ENCODE results near the gene PRRC2C.
"Not testable (repeated sequence)": the region's sequence is repeated elsewhere in the genome, so short reads cannot be mapped to it uniquely, and the experiment has no call there.

The PRRC2C gene

DNA sequence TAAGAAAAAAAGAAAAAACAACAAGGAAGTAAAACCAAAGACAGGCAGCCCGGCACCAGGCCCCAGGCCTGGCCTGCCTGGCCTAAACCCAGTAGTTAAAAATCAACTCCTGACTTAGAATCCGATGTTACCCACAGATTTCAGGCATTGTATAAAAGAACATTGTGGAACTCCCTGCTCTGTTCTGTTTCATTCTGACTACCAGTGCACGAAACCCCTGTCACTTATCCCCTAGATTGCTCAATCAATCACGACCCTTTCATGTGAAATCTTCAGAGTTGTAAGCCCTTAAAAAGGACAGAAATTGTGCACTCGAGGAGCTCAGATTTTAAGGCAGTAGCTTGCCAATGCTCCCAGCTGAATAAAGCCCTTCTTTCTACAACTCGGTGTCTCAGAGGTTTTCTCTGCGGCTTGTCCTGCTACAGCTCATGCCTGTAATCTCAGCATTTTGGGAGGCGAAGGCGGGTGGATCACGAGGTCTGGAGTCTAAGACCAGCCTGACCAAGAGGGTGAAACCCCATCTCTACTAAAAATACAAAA, 121.1 kb downstream of the PRRC2C start:
- TF ChIP-seq, protein P1, sequence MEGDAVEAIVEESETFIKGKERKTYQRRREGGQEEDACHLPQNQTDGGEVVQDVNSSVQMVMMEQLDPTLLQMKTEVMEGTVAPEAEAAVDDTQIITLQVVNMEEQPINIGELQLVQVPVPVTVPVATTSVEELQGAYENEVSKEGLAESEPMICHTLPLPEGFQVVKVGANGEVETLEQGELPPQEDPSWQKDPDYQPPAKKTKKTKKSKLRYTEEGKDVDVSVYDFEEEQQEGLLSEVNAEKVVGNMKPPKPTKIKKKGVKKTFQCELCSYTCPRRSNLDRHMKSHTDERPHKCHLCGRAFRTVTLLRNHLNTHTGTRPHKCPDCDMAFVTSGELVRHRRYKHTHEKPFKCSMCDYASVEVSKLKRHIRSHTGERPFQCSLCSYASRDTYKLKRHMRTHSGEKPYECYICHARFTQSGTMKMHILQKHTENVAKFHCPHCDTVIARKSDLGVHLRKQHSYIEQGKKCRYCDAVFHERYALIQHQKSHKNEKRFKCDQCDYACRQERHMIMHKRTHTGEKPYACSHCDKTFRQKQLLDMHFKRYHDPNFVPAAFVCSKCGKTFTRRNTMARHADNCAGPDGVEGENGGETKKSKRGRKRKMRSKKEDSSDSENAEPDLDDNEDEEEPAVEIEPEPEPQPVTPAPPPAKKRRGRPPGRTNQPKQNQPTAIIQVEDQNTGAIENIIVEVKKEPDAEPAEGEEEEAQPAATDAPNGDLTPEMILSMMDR (IDR thresholded peaks at IDR 0.05), result no peak
- no peak overlapping the region for H3K27ac ChIP-seq

DNA sequence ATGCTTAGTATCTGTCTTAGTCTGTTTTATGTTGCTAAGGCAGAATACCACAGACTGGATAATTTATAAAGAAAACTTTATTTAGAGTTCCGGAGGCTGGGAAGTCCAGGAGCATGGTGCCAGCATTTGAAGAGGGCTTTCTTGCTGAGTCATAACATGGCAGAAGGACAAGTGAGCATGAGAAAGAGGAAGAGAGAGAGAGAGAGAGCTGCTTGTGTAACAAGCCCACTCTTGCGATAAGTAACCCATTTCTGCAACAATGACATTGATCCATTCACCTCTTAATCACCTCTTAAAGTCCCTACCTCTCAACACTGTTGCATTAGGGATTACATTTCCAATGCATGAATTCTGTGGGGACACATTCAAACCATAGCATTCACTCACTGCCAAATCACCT, 125.1 kb downstream of the PRRC2C start:
- Histone ChIP-seq H3K36me3 (ENCODE audit: control insufficient read depth, insufficient read depth, low read length) (no peaks in the 10 kb centered on the region), H3K9me3 (ENCODE audit: control insufficient read depth, low read length) (no peaks in the 10 kb centered on the region), H3K27me3 (ENCODE audit: control insufficient read depth, insufficient read depth, low read length) (no peaks in the 10 kb centered on the region), H3K79me2 (no peaks in the 10 kb centered on the region), H2AFZ (no peak overlapping the region), H3K4me1 (no peaks in the 10 kb centered on the region), H3K4me3 (ENCODE audit: low read depth, low read length) (no peak overlapping the region), H3K4me2 (ENCODE audit: low read length) (no peak overlapping the region), H3K9ac (no peak overlapping the region), H3K27ac (no peak overlapping the region)
- TF ChIP-seq, protein P1 (IDR thresholded peaks at IDR 0.05), result no peak

More for the DNA sequence above, 121.1 kb downstream of the PRRC2C start:
- Histone ChIP-seq H3K4me3 (ENCODE audit: low read depth, low read length) (no peak overlapping the region), H3K4me2 (ENCODE audit: low read length) (no peak overlapping the region), H2AFZ (no peak overlapping the region), H3K79me2 (no peaks in the 10 kb centered on the region), H3K27me3 (ENCODE audit: control insufficient read depth, insufficient read depth, low read length) (no peaks in the 10 kb centered on the region), H3K9ac (no peak overlapping the region), H3K4me1 (no peaks in the 10 kb centered on the region), H3K9me3 (ENCODE audit: control insufficient read depth, low read length) (no peaks in the 10 kb centered on the region), H3K36me3 (ENCODE audit: control insufficient read depth, insufficient read depth, low read length) (no peaks in the 10 kb centered on the region)

DNA sequence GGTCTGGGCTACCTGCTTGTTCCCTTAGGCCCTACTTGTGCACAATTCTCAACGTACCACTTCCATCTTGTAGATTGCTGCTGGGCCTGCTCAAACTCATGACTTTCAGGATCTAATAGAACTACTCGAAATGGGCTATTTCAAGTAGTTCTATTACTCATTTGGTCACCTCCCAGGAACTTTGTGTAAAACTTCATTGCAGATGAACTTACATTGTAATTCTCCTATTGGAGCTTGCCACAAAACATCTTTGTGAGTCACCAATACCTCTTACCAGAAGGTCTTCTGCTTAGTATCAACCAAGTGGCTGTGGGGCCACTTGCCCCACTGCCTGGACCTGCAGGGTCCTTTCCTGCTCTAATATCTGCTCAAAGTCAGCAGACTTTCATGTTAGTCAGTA, 126.0 kb downstream of the PRRC2C start:
- Histone ChIP-seq H3K9me3 (ENCODE audit: control insufficient read depth, low read length) (no peaks in the 10 kb centered on the region), H3K4me3 (ENCODE audit: low read depth, low read length) (no peak overlapping the region), H2AFZ (no peak overlapping the region), H3K79me2 (no peaks in the 10 kb centered on the region), H3K4me2 (ENCODE audit: low read length) (no peak overlapping the region), H3K9ac (no peak overlapping the region), H3K4me1 (no peaks in the 10 kb centered on the region), H3K27ac (no peak overlapping the region), H3K36me3 (ENCODE audit: control insufficient read depth, insufficient read depth, low read length) (no peaks in the 10 kb centered on the region), H3K27me3 (ENCODE audit: control insufficient read depth, insufficient read depth, low read length) (no peaks in the 10 kb centered on the region)
- TF ChIP-seq, protein P1 (IDR thresholded peaks at IDR 0.05), result no peak

DNA sequence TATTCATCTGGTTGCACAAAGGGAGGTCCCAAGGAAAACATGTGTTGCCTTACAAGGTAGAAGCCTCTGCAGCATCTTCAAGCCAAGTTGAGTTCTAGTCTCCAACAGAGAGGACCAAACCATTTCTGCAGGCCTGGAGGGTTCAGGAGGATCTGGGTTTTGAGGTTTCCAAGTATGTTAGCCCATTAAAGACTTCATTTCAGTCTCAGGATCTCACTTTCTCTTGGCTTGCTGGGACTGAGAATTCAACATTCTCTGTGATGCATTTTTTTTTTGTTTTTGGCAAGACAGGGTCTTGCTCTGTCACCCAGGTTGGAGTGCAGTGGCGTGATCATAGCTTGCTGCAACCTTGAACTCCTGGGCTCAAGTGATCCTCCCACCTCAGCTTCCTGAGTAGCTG, 128.0 kb downstream of the PRRC2C start:
- H3K4me1 ChIP-seq, result no peaks in the 10 kb centered on the region
- H3K9ac ChIP-seq, result no peak overlapping the region
- no peaks in the 10 kb centered on the region for H3K9me3 ChIP-seq (ENCODE audit: control insufficient read depth, low read length)

DNA sequence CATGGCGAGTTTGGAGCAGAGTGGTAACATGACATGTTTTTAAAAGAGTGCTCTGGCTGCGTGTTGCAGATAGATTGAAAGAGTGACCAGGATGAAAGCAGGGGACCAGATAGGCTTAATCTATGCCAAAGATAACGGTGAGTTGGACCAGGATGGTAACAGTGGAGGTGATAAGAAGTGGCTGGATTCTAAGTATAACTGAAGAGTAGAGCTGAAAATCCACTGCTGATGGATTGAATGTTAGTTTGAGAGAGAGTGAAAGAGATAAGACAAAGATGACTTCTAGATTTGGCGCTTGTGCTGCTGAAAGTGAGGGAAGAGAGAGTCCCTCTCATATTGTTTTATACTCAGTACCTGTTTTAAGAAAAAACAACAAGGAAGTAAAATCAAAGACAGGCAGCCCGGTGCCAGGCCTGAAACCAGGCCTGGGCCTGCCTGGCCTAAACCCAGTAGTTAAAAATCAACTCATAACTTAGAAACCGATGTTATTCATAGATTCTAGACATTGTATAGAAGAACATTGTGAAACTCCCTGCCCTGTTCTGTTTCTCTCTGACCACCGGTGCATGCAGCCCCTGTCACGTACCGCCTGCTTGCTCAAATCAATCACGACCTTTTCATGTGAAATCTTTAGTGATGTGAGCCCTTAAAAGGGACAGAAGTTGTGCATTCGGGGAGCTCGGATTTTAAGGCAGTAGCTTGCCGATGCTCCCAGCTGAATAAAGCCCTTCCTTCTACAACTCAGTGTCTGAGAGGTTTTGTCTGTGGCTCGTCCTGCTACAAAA, 130.0 kb downstream of the PRRC2C start:
- H2AFZ ChIP-seq; H3K79me2 ChIP-seq; H3K36me3 ChIP-seq (ENCODE audit: control insufficient read depth, insufficient read depth, low read length): not testable (repeated sequence)

More for the DNA sequence above, 128.0 kb downstream of the PRRC2C start:
- H3K79me2 ChIP-seq, result no peaks in the 10 kb centered on the region
- no peak overlapping the region for H3K4me3 ChIP-seq (ENCODE audit: low read depth, low read length)
- H3K27ac ChIP-seq, result no peak overlapping the region
- no peaks in the 10 kb centered on the region for H3K27me3 ChIP-seq (ENCODE audit: control insufficient read depth, insufficient read depth, low read length)
- no peak overlapping the region for H3K4me2 ChIP-seq (ENCODE audit: low read length)
- no peak overlapping the region for H2AFZ ChIP-seq
- no peaks in the 10 kb centered on the region for H3K36me3 ChIP-seq (ENCODE audit: control insufficient read depth, insufficient read depth, low read length)
- TF ChIP-seq, protein P1 (IDR thresholded peaks at IDR 0.05), result no peak

More for the DNA sequence above, 130.0 kb downstream of the PRRC2C start:
- not testable (repeated sequence) for H3K4me1 ChIP-seq; H3K9me3 ChIP-seq (ENCODE audit: control insufficient read depth, low read length); H3K9ac ChIP-seq; H3K27ac ChIP-seq; H3K27me3 ChIP-seq (ENCODE audit: control insufficient read depth, insufficient read depth, low read length); H3K4me3 ChIP-seq (ENCODE audit: low read depth, low read length); H3K4me2 ChIP-seq (ENCODE audit: low read length)
